ENCODE results near the gene RUVBL2.
"Not testable (repeated sequence)": the region's sequence is repeated elsewhere in the genome, so short reads cannot be mapped to it uniquely, and the experiment has no call there.

RUVBL2 gene

DNA sequence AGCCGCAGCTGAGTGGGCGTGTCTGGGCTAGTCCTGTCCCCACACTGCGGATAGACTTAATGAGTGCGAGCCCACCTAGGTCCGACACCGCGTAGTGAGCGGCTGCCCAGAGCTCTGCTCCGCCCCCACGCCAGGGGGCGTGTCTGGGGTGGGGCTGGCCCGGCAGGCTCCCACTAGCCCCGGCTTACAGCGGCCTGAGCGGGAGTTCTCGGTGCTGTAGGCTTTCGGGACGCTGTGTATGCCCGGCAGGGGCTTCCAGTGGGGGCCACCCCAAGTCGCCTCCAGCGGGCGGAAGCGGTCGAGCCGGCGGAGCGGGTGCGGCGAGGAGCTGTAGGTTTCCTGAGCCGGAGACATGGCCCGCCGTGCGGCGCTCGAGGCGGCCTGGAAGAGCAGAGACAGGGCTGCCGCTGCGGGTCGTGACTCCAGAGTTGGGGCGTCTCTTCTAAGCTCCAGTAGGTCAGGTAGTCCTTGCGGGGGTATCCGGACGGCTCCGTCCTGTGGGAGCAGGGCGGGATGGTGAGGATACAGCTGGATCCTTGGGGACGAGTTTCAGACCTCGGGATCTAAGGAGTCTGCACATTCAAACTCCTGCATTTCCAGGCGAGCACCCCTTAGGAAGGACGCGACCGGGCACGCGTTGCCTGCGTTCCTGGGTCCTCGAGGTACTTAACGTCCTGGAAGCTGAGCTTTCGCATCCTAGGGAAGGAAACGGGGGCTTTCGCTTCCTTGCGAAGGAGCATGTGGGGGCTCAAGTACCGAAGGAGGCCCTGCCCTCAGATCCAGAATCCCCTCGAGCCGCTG is 62.6 kb downstream of the RUVBL2 start:
- H3K4me3 ChIP-seq (ENCODE audit: low read depth, low read length) = peak overlapping the region; percentile 52
- TF ChIP-seq, protein P1, sequence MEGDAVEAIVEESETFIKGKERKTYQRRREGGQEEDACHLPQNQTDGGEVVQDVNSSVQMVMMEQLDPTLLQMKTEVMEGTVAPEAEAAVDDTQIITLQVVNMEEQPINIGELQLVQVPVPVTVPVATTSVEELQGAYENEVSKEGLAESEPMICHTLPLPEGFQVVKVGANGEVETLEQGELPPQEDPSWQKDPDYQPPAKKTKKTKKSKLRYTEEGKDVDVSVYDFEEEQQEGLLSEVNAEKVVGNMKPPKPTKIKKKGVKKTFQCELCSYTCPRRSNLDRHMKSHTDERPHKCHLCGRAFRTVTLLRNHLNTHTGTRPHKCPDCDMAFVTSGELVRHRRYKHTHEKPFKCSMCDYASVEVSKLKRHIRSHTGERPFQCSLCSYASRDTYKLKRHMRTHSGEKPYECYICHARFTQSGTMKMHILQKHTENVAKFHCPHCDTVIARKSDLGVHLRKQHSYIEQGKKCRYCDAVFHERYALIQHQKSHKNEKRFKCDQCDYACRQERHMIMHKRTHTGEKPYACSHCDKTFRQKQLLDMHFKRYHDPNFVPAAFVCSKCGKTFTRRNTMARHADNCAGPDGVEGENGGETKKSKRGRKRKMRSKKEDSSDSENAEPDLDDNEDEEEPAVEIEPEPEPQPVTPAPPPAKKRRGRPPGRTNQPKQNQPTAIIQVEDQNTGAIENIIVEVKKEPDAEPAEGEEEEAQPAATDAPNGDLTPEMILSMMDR (IDR thresholded peaks at IDR 0.05; ENCODE audit: insufficient read depth, low read depth, low read length, missing control alignments) = peak; percentile 13
- peak; percentile 45 for DNase-seq (ENCODE audit: low read depth)

GRCh38 chr19:49056902-49057596 is 63.4 kb downstream of the RUVBL2 start:
- not testable (repeated sequence) for DNase-seq (ENCODE audit: low read depth); H3K4me3 ChIP-seq (ENCODE audit: low read depth, low read length)

DNA sequence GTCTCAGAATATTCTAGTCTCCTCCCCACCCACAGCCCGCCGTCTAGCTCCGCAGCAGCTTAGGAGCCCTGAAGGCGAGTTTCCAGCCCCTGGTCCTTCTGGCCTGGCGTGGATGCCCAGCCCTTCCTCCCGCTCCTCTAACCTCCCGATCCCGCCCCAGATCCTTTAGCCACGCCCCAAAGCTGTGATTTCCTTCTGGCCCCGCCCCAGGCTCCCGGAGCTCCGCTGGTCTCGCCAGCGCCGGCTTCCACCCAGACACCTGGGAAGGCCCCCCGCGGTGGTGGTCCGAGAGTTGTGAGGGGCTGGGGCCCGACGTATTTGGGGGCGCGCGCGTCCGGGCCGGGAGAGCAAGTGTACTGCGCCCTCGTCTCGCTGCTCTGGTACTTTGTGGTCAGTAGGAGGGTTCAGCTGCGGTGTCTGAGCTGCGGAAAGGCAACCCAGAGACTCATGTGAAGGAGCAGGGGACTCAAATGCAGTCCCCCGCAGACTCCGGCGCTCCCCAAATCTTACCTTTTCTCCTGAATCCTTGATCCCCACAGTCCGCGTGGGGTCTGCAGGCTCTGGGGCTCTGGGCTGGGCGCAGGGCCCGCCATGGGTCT is 64.0 kb downstream of the RUVBL2 start, which contains the start of gene CGB7:
CGB7 (minus strand) TSS at position 114 of the 599 bp plus-strand sequence. CDS start 2,374 bp downstream, outside the sequence.
- no peak within 1 kb of the TSS for H3K4me3 ChIP-seq (ENCODE audit: low read depth, low read length)
- DNase-seq (ENCODE audit: low read depth) = no peak
- TF ChIP-seq, protein P1 (IDR thresholded peaks at IDR 0.05; ENCODE audit: insufficient read depth, low read depth, low read length, missing control alignments) = no peak

DNA sequence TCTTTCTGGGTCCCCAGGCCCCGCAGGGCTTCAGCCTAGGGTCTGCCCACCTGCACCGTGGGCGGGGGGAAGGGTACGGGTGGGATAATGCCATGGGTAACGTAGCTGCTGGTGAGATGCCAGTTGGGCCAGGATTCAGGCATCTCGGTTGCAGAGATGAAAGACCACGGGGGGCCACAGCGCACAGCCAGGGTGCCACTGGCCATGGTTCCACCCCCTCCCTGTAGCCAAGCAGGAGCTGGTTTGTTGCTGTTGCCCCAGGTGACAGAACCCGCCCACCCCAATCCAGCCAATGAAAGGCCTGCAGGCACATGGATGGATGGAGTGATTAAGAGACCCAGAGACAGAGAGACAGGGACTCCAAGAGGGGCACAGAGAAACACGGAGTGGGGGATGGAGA is 64.9 kb downstream of the RUVBL2 start:
- TF ChIP-seq, protein P1 (IDR thresholded peaks at IDR 0.05; ENCODE audit: insufficient read depth, low read depth, low read length, missing control alignments) = no peak
- H3K4me3 ChIP-seq (ENCODE audit: low read depth, low read length) = no peak overlapping the region
- DNase-seq (ENCODE audit: low read depth) = peak; percentile 34

DNA sequence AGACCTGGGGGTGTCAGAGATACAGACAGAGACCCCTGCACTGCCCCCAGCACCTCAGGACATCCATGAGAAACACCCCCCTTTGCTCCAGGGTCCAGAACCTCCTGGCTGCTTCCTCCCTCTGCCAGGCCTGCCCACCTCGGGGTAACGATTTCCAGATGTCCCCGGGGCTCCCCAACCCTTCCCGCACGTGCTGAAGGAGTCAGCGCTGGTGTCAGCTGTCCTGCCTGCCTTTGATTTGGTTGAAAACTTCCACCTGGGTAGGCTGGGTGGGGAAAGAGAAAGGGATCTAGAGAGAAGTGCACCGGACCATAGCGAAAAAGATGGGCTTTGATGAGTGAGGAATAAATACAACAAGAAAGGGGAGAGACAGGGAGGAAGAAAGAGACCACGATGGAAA is 65.4 kb downstream of the RUVBL2 start:
- DNase-seq (ENCODE audit: low read depth) = no peak
- H3K4me3 ChIP-seq (ENCODE audit: low read depth, low read length) = no peak overlapping the region
- TF ChIP-seq, protein P1 (IDR thresholded peaks at IDR 0.05; ENCODE audit: insufficient read depth, low read depth, low read length, missing control alignments) = no peak

GRCh38 chr19:49061000-49061399 is 67.3 kb downstream of the RUVBL2 start:
- TF ChIP-seq, protein P1 (IDR thresholded peaks at IDR 0.05; ENCODE audit: insufficient read depth, low read depth, low read length, missing control alignments) = no peak
- no peak for DNase-seq (ENCODE audit: low read depth)
- no peak overlapping the region for H3K4me3 ChIP-seq (ENCODE audit: low read depth, low read length)

- DNase-seq (ENCODE audit: low read depth) = peak; percentile 22
- H3K4me3 ChIP-seq (ENCODE audit: low read depth, low read length) = no peak overlapping the region
- TF ChIP-seq, protein P1 (IDR thresholded peaks at IDR 0.05; ENCODE audit: insufficient read depth, low read depth, low read length, missing control alignments) = no peak
Measured at GRCh38 chr19:49061445-49061844, 67.8 kb downstream of the RUVBL2 start.

Data from GM12865 (cell line).